AG09319 (cell line): Measurements from ENCODE around the gene PRLR.

Experiments
- DNase-seq: peaks from one replicate; pipeline ENCODE4 v3.0.0-alpha.2; 2010; ENCODE audit warnings: low read depth; ENCODE audit errors: extremely low read depth
- TF ChIP-seq, protein P1 (sequence below): IDR thresholded peaks from 2 replicates; pipeline ENCODE4 v1.5.1; 2011; ENCODE audit warnings: low read depth, mild to moderate bottlenecking, inconsistent platforms, low read length, moderate library complexity

Gene PRLR

DNA sequence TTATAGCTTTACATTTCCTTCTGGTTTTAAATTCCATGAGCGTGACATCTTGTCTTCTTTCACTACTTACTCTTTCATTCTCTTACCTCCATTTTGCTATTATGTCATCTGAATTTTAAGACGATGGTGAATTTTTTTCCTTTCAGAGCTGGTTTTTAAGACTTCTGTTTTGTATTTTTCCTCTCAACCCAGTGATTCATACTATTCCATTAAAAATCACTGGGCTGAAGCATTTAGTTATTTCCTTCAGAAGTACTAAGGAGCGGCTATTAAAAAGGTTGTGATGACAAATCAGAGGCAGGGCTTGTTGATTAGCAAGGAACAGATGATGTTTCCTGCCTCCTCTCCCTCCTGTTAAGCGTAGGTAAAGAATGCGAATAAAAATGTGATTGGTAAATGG lies 199.0 kb downstream of the PRLR start:
- TF ChIP-seq, protein P1, sequence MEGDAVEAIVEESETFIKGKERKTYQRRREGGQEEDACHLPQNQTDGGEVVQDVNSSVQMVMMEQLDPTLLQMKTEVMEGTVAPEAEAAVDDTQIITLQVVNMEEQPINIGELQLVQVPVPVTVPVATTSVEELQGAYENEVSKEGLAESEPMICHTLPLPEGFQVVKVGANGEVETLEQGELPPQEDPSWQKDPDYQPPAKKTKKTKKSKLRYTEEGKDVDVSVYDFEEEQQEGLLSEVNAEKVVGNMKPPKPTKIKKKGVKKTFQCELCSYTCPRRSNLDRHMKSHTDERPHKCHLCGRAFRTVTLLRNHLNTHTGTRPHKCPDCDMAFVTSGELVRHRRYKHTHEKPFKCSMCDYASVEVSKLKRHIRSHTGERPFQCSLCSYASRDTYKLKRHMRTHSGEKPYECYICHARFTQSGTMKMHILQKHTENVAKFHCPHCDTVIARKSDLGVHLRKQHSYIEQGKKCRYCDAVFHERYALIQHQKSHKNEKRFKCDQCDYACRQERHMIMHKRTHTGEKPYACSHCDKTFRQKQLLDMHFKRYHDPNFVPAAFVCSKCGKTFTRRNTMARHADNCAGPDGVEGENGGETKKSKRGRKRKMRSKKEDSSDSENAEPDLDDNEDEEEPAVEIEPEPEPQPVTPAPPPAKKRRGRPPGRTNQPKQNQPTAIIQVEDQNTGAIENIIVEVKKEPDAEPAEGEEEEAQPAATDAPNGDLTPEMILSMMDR = no peak
- no peak for DNase-seq

DNA sequence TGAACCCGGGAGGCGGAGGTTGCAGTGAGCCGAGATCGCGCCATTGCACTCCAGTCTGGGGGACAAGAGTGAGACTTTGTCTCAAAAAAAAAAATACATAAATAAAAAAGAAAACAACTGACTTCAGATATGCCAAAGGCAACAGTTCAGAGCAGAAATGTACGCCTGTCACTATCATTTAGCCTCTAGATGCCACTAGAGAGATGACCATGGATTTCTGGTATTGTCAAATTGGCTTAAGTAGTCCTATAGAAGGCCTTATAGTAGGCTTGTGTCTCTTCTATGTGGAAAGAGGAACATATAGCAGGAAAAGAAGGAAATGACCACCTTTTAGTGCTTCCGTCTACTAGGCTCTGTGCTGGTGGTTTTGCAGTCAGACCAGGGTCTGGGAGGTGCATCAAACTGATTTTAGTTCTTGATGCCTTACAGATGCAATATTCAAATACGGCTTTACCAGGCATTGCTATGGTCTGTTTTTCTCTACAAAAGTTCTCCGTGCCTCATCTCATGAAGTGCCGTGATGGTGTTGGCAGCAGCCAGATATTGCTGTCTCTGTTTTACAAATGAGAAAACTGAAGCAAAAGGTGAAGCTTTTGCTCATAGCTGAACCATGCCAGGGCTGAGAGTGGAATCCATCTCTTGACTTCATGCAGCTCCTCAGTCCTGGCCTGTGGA lies 199.7 kb downstream of the PRLR start:
- TF ChIP-seq, protein P1 = no peak
- DNase-seq = no peak

DNA sequence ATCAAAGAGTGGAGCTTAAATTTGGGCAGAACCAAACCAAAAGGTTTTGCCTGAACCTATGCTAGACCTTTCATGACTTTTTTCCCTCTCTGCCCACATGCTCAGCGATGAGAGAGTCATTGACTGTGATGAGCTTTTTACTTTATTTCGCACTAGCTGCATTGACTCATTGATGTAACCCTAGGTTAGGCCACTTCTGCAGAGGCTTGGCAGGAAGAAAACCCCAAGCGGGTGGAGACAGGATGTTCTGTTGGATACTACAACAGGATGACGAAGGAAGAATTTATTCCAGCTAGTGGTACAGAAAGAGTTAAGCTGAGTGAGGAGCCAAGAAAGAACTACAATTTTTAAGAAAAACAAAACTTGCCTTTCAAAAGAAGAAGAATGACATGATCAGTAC lies 201.0 kb downstream of the PRLR start:
- DNase-seq = no peak
- TF ChIP-seq, protein P1 = no peak

DNA sequence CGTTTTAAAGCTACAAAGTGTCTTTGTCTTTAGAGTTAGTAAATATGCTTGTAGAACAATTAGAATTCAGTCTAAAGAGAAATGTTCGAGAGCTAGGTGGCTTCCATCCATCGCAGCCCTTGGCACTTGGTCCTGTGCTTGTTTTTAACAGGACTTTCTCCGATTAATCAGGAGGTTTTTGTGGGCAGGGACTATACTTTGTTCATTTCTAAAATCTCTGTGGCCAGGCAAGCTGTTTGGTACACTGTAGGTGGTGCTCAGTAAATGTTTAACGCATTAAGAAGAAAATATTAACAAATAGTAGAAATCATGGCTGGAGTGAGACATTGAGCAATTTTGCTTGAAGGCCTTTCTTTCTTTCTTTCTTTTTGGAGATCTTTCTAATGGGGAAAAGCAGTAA lies 203.3 kb downstream of the PRLR start:
- TF ChIP-seq, protein P1 = no peak
- no peak for DNase-seq

DNA sequence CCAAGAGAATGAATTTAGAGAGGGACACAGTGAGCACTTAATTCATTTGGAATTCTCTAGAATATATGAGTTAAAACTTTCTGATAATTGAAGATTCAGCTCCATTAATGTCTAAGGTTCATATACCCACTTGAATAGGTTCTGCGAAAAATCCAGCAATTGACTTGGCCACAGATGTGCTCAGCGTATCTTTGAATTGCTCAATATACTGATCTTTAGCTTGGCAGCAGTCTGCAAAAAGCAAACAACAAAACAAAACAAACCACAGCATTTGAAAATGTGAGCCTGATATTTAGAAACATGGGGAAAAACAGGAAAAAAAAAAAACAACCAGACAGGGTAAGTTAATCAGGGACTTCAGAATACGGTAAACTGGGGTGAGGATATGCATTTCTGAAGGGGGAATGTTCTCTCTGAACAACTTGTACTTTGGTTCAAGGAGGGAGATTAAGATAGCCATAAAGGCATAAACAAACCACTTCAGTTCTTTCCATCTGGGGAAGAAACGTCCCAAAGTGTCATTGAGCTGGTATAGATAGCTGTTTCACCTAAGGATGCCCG lies 203.9 kb downstream of the PRLR start:
- DNase-seq = no peak
- TF ChIP-seq, protein P1 = no peak

DNA sequence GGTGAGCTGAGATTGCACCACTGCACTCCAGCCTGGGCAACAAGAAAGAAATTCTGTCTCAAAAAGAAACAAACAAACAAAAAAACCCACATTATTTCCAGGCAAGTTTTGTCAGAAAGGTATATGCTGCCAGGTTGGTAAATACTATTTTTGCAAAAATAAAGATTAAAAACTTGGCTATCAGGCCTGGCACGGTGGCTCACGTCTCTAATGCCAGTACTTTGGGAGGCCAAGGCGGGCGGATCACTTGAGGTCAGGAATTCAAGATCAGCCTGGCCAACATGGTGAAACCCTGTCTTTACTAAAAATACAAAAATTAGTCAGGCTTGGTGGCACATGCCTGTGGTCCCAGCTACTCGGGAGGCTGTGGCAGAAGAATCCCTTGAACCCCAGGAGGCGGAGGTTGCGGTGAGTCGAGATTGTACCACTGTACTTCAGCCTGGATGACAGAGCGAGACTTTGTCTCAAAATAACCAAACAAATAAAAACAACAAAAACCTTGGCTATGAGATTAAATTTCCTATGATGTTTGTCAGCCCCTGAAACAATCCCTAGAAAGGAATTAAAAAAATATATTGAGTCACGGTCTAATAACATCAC lies 205.3 kb downstream of the PRLR start:
- DNase-seq = no peak

More for the DNA sequence above, 205.3 kb downstream of the PRLR start:
- TF ChIP-seq, protein P1 = no peak
